Measurements from ENCODE around the gene KRT7.

Gene KRT7

DNA sequence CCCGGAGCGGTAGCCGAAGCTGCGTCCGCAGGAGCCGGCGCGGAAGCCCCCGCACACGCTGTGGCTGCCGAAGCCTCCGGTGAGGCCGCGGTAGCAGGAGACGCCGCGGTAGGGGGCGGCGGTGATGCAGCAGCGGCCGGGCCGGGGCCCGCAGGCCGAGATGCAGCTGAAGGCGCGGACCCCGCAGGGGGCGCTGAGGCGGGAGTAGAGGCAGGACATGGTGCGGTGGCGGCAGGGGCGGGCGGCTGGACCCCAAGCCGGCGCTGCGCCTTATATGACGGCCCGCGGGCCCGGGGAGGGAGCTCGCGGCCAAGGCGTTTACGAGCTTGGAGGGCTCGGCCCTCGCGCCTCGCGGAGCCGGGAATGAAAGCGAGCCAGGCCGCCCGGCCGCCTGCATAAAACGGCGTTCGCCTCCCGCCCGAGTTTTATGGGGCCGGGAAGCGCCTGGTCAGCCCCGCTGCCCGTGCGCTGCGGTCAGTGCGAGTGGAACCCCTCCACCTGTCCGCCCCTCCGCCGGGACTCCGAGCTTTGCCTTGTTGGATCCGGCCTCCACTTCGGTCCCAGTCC, 25.4 kb downstream of the KRT7 start:
- peaks cover 72% of the 10 kb centered on the region for H3K27me3 Mint-ChIP-seq
- H3K36me3 Mint-ChIP-seq (ENCODE audit: low read depth): no peaks in the 10 kb centered on the region
- H3K4me1 Mint-ChIP-seq (ENCODE audit: low read depth): peaks cover 4% of the 10 kb centered on the region
- H3K27ac Mint-ChIP-seq: no peak overlapping the region
- H3K4me3 Mint-ChIP-seq: no peak overlapping the region
- no peaks in the 10 kb centered on the region for H3K9me3 Mint-ChIP-seq

DNA sequence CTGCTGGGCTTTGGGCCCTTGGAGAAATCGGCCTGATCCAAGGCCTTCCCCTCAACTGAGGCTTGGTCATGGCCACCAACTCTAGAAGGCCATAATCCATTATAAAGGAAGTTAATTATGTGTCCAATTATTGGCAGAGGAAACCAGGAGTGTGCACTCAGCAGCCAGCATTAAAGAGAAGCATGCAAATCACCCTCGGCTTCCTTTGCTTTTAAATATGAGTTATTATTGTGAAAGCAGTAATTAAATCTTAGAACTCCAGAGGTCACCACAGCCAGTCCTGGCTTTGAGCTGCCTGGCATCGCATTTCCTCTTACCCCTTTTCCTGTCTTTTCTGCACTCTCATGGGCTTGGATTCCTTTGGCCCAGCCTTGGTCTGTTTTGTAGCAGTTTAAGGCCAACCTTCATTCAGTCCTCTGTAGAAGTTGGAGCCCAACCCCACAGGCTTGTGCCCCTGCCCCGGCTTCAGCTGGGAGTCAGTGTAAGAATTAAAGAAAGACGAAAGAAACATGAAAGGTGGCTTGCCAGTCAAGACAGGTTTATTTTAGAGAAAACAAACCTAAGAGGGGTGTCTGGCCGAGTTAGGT, 26.7 kb downstream of the KRT7 start:
- Mint-ChIP-seq H3K4me3 (no peak overlapping the region), H3K9me3 (no peaks in the 10 kb centered on the region), H3K27ac (no peak overlapping the region), H3K36me3 (ENCODE audit: low read depth) (no peaks in the 10 kb centered on the region), H3K4me1 (ENCODE audit: low read depth) (peaks cover 4% of the 10 kb centered on the region), H3K27me3 (peaks cover 72% of the 10 kb centered on the region)

GRCh38 chr12:52260361-52261207, 27.5 kb downstream of the KRT7 start:
- Mint-ChIP-seq H3K4me1 (ENCODE audit: low read depth) (peaks cover 4% of the 10 kb centered on the region), H3K4me3 (no peak overlapping the region), H3K36me3 (ENCODE audit: low read depth) (no peaks in the 10 kb centered on the region), H3K27me3 (peaks cover 65% of the 10 kb centered on the region), H3K9me3 (no peaks in the 10 kb centered on the region), H3K27ac (no peak overlapping the region)

GRCh38 chr12:52261208-52261484, 28.1 kb downstream of the KRT7 start:
- Mint-ChIP-seq H3K4me3 (no peak overlapping the region), H3K27ac (no peak overlapping the region), H3K4me1 (ENCODE audit: low read depth) (peaks cover 4% of the 10 kb centered on the region), H3K9me3 (no peaks in the 10 kb centered on the region), H3K36me3 (ENCODE audit: low read depth) (no peaks in the 10 kb centered on the region), H3K27me3 (peaks cover 60% of the 10 kb centered on the region)

DNA sequence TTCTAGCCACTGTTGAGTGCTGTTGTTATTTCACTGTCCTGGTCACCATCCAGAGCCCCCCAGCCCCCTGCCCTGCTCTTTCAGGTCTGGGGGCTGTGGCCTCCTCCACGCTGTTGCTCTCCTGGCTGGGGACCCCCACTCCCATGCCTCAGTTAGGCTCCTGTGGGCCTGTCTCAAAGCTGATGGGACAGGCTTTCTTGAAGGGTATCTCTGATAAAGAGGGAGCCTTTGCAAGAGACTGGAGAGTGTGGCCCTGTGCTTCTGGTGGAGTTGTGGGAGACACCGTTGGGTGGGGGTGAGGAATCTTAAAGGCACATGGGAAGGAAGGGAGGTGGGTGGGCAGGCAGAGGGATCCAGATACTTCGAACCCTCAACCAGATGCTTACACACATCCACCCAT, 29.2 kb downstream of the KRT7 start:
- peaks cover 4% of the 10 kb centered on the region for H3K4me1 Mint-ChIP-seq (ENCODE audit: low read depth)
- H3K4me3 Mint-ChIP-seq: no peak overlapping the region
- no peaks in the 10 kb centered on the region for H3K36me3 Mint-ChIP-seq (ENCODE audit: low read depth)
- H3K27me3 Mint-ChIP-seq: peaks cover 48% of the 10 kb centered on the region
- H3K27ac Mint-ChIP-seq: no peak overlapping the region
- no peaks in the 10 kb centered on the region for H3K9me3 Mint-ChIP-seq

GRCh38 chr12:52263761-52264434, 30.9 kb downstream of the KRT7 start:
- Mint-ChIP-seq H3K9me3 (no peaks in the 10 kb centered on the region), H3K27ac (no peak overlapping the region), H3K36me3 (ENCODE audit: low read depth) (no peaks in the 10 kb centered on the region), H3K4me3 (no peak overlapping the region), H3K4me1 (ENCODE audit: low read depth) (peaks cover 4% of the 10 kb centered on the region), H3K27me3 (peaks cover 38% of the 10 kb centered on the region)

GRCh38 chr12:52264435-52264825, 31.4 kb downstream of the KRT7 start:
- Mint-ChIP-seq H3K9me3 (no peaks in the 10 kb centered on the region), H3K27ac (no peak overlapping the region), H3K27me3 (peaks cover 33% of the 10 kb centered on the region), H3K4me3 (no peak overlapping the region), H3K36me3 (ENCODE audit: low read depth) (no peaks in the 10 kb centered on the region), H3K4me1 (ENCODE audit: low read depth) (peaks cover 4% of the 10 kb centered on the region)

GRCh38 chr12:52266514-52266913, 33.5 kb downstream of the KRT7 start:
- H3K27ac Mint-ChIP-seq: no peak overlapping the region
- no peak overlapping the region for H3K4me3 Mint-ChIP-seq
- peaks cover 26% of the 10 kb centered on the region for H3K27me3 Mint-ChIP-seq
- H3K4me1 Mint-ChIP-seq (ENCODE audit: low read depth): no peaks in the 10 kb centered on the region
- no peaks in the 10 kb centered on the region for H3K9me3 Mint-ChIP-seq
- no peaks in the 10 kb centered on the region for H3K36me3 Mint-ChIP-seq (ENCODE audit: low read depth)

DNA sequence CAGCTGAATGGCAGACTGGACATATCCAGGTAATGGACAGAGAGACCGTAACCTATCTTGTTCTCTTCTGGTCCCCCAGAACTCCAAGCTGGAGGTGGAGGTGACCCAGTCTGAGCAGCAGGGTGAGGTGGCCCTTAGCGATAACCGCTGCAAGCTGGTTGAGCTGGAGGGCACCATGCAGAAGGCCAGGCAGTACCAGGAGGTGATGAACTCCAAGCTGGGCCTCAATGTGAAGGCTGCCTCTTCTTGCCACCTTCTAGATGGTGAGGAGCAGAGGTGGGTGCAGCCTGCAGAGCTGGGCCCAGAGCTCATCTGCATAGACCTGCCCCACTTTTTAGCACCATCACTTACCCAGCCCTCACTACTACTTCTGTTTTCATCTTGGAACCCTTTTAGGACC, 34.2 kb downstream of the KRT7 start:
- no peak overlapping the region for H3K4me3 Mint-ChIP-seq
- peaks cover 24% of the 10 kb centered on the region for H3K27me3 Mint-ChIP-seq
- H3K9me3 Mint-ChIP-seq: no peaks in the 10 kb centered on the region
- H3K4me1 Mint-ChIP-seq (ENCODE audit: low read depth): no peaks in the 10 kb centered on the region
- no peaks in the 10 kb centered on the region for H3K36me3 Mint-ChIP-seq (ENCODE audit: low read depth)
- H3K27ac Mint-ChIP-seq: no peak overlapping the region

DNA sequence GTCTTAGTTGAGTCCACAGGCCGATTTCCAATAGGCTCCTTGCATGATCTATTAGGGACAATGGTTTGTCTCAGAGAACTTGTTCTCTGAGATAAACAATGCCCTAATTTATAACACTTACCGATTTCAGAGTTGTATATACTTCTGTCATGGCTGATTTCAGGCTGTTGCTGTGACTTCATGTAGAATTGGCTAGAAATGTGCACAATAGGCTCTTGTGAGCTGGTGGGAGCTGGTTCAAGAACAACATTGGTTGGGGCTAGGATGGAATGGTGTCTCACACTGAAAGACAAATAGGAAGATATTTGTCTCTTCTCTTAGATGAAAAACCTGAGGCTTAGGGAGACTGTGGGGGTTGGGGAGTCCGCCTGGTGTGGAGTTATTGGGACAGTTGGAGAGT, 34.7 kb downstream of the KRT7 start:
- Mint-ChIP-seq H3K9me3 (no peaks in the 10 kb centered on the region), H3K27ac (no peak overlapping the region)

DNA sequence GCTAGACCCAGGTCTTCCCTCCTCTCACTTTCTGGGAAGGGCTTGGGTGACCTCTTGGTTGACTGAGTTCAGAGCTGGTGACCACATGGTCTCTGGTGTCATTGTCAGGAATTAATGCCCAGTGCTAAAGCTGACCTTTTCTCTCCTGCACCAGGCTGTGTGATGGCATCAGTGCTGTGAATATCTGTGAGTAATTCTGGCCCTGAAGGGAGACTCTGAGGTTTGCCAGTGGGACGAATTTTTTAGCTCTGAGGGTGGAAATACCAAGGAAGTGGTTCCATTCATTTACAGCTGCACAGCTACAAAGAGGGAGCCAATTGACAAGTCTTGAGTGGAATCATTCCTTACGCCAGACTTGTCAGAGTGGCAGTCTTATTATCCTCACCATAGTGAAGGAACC, 35.2 kb downstream of the KRT7 start:
- H3K27me3 Mint-ChIP-seq: peaks cover 21% of the 10 kb centered on the region
- no peak overlapping the region for H3K27ac Mint-ChIP-seq
- H3K4me1 Mint-ChIP-seq (ENCODE audit: low read depth): no peaks in the 10 kb centered on the region
- H3K36me3 Mint-ChIP-seq (ENCODE audit: low read depth): no peaks in the 10 kb centered on the region
- H3K4me3 Mint-ChIP-seq: no peak overlapping the region
- H3K9me3 Mint-ChIP-seq: no peaks in the 10 kb centered on the region

More for the DNA sequence above, 34.7 kb downstream of the KRT7 start:
- no peaks in the 10 kb centered on the region for H3K36me3 Mint-ChIP-seq (ENCODE audit: low read depth)
- H3K4me3 Mint-ChIP-seq: no peak overlapping the region
- no peaks in the 10 kb centered on the region for H3K4me1 Mint-ChIP-seq (ENCODE audit: low read depth)
- peaks cover 19% of the 10 kb centered on the region for H3K27me3 Mint-ChIP-seq

GRCh38 chr12:52270541-52271070, 37.6 kb downstream of the KRT7 start:
- H3K27ac Mint-ChIP-seq: no peak overlapping the region
- no peak overlapping the region for H3K4me3 Mint-ChIP-seq
- peaks cover 26% of the 10 kb centered on the region for H3K27me3 Mint-ChIP-seq
- H3K9me3 Mint-ChIP-seq: no peaks in the 10 kb centered on the region
- no peaks in the 10 kb centered on the region for H3K4me1 Mint-ChIP-seq (ENCODE audit: low read depth)
- H3K36me3 Mint-ChIP-seq (ENCODE audit: low read depth): no peaks in the 10 kb centered on the region

- Mint-ChIP-seq H3K27ac (no peak overlapping the region), H3K9me3 (no peaks in the 10 kb centered on the region), H3K4me3 (no peak overlapping the region), H3K36me3 (ENCODE audit: low read depth) (no peaks in the 10 kb centered on the region), H3K4me1 (ENCODE audit: low read depth) (no peaks in the 10 kb centered on the region), H3K27me3 (peaks cover 26% of the 10 kb centered on the region)
Observed at GRCh38 chr12:52271158-52271557, 38.1 kb downstream of the KRT7 start.

DNA sequence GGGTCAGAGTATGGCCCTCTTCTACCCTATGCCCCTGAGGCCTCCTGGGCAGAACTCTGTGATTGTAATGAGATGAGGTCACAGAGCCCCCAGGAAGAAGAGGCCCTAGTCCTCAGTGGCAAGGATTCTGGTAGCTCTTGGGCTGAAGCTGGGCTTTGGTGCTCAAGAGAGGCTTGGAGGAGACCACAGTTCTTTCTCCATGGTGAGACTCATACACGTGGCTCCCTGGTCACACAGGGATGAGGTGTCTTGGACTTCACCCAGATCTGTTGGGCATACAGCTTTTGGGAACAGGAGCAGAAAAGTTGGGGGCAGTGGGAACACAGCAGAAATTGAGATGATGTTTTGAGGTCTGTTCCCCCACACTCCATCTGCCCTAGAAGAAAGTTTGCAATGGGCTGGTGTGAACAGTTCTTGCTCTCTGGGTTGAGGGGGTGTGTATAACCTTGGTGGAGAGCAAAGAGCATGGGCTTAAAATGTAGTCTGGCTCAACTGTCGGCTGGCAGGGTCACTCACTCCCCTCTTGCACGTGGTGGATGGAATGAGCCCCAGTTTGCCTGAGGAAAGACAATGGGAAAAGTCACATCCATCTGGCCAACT, 41.6 kb downstream of the KRT7 start, which contains the start of gene KRT86:
TSS of gene KRT86 (plus strand) at position 125 of the 600 bp plus-strand sequence. CDS start 27,272 bp downstream, outside the sequence.
- Mint-ChIP-seq H3K4me3 (no peak within 1 kb of the TSS), H3K4me1 (ENCODE audit: low read depth) (peaks cover 6% of the 10 kb centered on the region), H3K36me3 (ENCODE audit: low read depth) (no peaks in the 10 kb centered on the region), H3K27ac (no peak within 1 kb of the TSS), H3K27me3 (peaks cover 50% of the 10 kb centered on the region), H3K9me3 (no peaks in the 10 kb centered on the region)

DNA sequence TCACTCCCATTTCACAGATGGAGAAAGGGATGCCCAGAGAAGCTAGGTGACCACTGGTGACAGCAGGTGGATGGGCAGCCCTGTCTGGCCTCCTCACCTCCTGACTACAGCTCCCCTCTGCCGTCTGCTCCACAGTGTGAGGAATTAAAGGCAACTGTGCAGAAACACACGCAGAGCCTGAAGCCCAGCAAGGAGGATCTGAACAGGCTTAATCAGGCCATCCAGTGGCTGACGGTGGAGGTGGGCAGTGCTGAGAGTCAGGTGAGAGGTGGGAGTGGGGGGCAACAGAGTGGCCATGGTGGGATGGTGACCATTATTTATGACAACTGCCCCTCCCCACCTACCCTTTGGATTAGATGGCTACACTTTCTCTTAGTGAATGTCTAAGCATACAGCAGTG, 42.6 kb downstream of the KRT7 start:
- Mint-ChIP-seq H3K4me1 (ENCODE audit: low read depth) (peaks cover 6% of the 10 kb centered on the region), H3K9me3 (no peaks in the 10 kb centered on the region), H3K27ac (no peak overlapping the region), H3K36me3 (ENCODE audit: low read depth) (no peaks in the 10 kb centered on the region), H3K4me3 (no peak overlapping the region), H3K27me3 (peaks cover 50% of the 10 kb centered on the region)
